D721Med (cell line): ENCODE measurements around the gene ANKIB1.

Experiments
- DNase-seq: peaks from one replicate; pipeline ENCODE4 v3.0.0; 2011; ENCODE audit warnings: low spot score; ENCODE audit not compliant: insufficient read length
- FAIRE-seq: peaks from 2 replicates; lab custom pipeline; 2011; peaks lifted over from hg19 to GRCh38; lab: Jason Lieb, UNC
- TF ChIP-seq, protein P1 (sequence below): IDR thresholded peaks from 2 replicates; pipeline ENCODE4 v1.5.1; 2012; ENCODE audit warnings: mild to moderate bottlenecking, control low read depth; ENCODE audit not compliant: insufficient read depth; ENCODE audit errors: missing control alignments

Gene ANKIB1

DNA sequence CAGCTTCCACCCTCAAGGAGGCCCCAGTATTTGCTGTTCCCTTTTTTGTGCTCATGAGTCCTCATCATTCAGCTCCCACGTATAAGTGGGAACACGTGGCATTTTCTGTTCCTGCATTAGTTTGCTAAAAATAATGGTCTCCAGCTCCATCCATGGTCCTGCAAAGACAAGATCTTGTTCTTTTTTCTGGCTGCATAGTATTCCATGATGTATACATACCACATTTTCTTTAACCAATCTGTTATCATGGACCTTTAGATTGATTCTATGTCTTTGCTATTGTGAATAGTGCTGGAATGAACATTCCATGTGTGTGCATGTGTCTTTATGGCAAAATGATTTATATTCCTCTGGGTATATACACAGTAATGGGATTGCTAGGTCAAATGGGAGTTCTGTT is 17.0 kb upstream of the ANKIB1 start:
- TF ChIP-seq, protein P1, sequence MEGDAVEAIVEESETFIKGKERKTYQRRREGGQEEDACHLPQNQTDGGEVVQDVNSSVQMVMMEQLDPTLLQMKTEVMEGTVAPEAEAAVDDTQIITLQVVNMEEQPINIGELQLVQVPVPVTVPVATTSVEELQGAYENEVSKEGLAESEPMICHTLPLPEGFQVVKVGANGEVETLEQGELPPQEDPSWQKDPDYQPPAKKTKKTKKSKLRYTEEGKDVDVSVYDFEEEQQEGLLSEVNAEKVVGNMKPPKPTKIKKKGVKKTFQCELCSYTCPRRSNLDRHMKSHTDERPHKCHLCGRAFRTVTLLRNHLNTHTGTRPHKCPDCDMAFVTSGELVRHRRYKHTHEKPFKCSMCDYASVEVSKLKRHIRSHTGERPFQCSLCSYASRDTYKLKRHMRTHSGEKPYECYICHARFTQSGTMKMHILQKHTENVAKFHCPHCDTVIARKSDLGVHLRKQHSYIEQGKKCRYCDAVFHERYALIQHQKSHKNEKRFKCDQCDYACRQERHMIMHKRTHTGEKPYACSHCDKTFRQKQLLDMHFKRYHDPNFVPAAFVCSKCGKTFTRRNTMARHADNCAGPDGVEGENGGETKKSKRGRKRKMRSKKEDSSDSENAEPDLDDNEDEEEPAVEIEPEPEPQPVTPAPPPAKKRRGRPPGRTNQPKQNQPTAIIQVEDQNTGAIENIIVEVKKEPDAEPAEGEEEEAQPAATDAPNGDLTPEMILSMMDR = no peak
- no peak for DNase-seq
- no peak for FAIRE-seq

DNA sequence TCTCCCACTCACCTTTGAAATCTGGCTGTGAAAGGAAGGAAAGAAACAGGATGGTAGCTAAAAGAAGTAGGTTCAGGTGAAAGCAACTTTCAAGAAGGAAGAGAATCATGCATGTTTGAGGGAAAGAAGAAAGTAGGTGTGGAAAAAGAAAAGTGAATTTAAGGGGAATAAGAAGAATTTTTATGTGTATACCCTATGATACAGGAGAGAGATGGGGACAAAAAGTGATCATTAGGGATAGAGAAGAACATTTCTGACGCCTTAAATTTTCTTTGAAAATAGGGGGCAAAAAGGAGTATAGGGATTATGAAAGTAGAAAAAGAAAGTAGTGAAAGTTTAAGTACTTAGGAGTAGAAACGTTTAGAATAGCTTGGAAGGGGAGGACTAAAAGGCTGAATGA is 15.2 kb upstream of the ANKIB1 start:
- no peak for DNase-seq

DNA sequence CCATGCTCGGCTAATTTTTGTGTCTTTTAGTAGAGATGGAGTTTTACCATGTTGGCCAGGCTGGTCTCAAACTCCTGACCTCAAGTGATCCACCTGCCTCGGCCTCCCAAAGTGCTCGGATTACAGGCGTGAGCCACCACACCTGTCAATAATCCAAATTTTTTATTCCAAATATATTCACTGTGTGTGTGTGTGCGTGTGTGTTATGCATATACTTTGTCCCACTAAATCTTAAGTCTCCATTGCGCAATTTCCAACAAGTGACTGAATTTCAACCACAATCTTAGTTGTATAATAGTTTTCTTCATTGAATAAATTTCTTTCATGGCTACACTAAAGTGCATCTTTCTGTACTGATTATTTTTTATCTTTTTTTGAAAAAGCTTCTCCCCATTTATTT is 2.8 kb upstream of the ANKIB1 start:
- DNase-seq (no peak), FAIRE-seq (no peak)
- TF ChIP-seq, protein P1 = no peak

More for the DNA sequence above, 15.2 kb upstream of the ANKIB1 start:
- FAIRE-seq = no peak
- TF ChIP-seq, protein P1 = no peak

DNA sequence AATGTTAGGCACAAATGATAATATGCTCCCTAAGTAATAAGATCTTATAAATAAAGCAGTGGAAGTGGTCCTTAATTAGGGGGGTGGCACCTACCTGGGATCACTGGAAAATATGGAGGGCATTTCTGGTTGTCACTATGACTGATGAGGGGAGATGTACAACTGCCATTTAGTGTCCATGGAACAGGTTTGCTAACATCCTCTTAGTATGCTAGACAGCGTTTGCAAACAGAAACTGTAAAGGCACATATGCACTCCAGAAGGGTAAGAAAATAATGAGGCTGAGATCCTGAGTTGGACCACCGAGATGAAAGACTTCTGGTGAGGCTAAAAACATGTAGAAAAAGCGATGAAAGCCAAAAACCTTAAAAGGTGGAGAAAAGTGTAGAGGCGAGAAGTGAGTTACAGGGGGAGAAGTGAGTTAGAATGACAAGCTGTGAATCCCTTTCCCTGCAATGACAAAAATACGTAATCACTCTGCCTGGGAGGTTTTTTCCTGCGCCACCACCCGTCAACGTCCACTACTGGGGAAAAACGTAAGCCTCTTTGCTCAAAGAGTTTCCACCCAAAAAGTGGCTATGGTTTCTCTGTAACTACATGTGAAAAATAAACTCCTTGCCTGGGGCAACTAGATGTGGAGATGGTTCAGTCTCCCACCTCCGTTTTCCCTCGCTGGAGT is 827 bp upstream of the ANKIB1 start:
- FAIRE-seq (no peak), DNase-seq (no peak)
- TF ChIP-seq, protein P1 = no peak

DNA sequence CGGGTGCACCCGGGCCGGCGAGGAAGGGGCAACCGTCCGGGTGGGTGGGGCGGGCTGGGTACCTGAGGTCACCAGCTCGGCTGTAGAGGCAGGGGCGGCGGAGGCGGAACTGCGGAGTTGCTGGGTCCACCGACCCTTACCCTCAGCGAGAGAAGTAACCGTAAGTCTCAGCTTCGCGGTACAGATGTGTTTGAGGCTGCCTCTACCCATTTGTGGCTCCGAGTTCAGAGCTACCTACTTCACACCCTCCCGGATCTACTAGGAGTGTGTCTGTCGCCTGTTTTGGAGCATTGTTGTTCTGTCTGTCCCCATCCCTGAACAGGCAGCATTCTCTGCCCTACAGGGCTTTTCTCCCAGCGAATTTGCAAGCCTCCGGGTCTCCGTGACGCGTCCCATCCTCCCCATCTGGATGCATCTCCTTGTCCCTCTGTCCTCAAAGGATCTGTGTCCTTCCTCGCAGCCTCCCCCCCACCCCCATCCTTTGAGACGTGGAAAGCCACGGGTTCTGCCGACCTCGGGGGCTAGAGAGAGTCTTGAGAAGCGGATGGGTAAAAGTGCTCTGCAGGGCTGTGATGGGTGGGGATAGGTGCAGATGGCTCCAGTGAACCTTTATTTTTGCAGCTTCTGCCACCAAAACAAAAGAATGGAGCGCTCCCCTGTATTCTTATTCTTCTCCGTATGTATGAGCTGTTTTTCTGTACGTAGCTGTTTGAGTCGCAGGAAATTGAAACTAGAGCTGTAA is 757 bp downstream of the ANKIB1 start:
- TF ChIP-seq, protein P1 = no peak
- FAIRE-seq (no peak), DNase-seq (no peak)

DNA sequence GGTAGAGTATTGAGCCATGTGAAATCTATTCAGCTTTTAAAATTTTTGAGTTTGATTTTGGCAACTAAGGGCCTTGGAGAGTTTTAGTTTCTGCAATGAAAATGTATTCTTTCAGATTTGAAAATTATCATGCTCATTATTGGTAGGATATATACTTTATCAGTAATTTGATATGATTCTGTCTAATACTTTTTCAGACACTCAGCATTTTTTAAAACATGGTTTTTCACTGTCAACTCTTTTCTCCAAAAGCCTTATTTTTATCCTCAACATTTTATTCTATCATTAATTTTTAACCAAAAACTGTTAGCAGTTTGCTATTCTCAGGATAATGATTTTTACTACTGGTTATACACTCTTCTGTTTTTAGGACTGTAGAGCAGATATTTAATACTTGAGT is 4.8 kb downstream of the ANKIB1 start:
- DNase-seq = no peak
- FAIRE-seq = no peak
- TF ChIP-seq, protein P1 = no peak

DNA sequence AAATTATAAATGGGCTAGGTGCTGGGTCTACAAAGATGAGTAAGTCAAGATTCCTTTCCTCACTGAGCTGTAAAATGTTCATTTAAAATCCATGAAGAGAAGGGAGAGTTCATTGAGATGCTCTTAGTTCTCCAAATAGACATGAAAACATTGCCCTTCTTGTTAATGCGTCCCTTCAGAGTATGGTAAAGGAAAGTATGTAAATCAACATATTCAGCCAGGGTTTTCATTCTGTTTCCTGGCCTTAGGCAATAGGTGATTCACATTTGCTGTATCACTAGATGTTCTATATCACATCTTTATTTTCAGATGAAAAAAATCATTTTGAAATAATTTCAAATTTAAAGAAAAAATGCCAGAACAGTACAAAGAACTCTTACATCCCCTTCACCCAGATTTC is 5.4 kb downstream of the ANKIB1 start:
- no peak for FAIRE-seq
- TF ChIP-seq, protein P1 = no peak
- no peak for DNase-seq
